Measurements from ENCODE around the gene IGSF9. TPM values are rescaled to one million over a fixed set of nuclear protein-coding genes. Genes with fewer than 3 reads are reported as not detected.

IGSF9 gene
- total and polyA plus RNA-seq, 4 donors = 0.14 to 21.3 (median 16.1) TPM

- no peak for TF ChIP-seq SP1 (IDR thresholded peaks at IDR 0.05)
- TF ChIP-seq FOXA1 (IDR thresholded peaks at IDR 0.05) = no peak
- no peak for TF ChIP-seq TAF1 (conservative IDR thresholded peaks at IDR 0.05)
- TF ChIP-seq RXRA (IDR thresholded peaks at IDR 0.05) = no peak
- TF ChIP-seq MAX (IDR thresholded peaks at IDR 0.05) = no peak
- no peak for TF ChIP-seq HNF4G (IDR thresholded peaks at IDR 0.05)
Observed at GRCh38 chr1:159962176-159962575, 16.8 kb upstream of the IGSF9 start (continued).

GRCh38 chr1:159961636-159962035, 16.2 kb upstream of the IGSF9 start:
- no peaks in the 10 kb centered on the region for H3K36me3 ChIP-seq (ENCODE audit: control insufficient read depth in 4 of 4, insufficient read depth in 3 of 4, low read depth in 1 of 4, low read length in 3 of 4)
- TF ChIP-seq JUND (IDR thresholded peaks at IDR 0.05) (no peak), ZBTB33 (IDR thresholded peaks at IDR 0.05) (no peak), YY1 (IDR thresholded peaks at IDR 0.05) (no peak), NR2F2 (IDR thresholded peaks at IDR 0.05) (no peak), ATF3 (IDR thresholded peaks at IDR 0.05) (no peak), CTCF (IDR thresholded peaks at IDR 0.05; ENCODE audit: low read depth, low read length, missing input control) (no peak), REST (IDR thresholded peaks at IDR 0.05) (no peak), RXRA (IDR thresholded peaks at IDR 0.05) (no peak), FOXA2 (IDR thresholded peaks at IDR 0.05) (no peak), HNF4G (IDR thresholded peaks at IDR 0.05) (no peak), SP1 (IDR thresholded peaks at IDR 0.05) (no peak), MAX (IDR thresholded peaks at IDR 0.05) (no peak), FOXA1 (IDR thresholded peaks at IDR 0.05) (no peak), HNF4A (conservative IDR thresholded peaks at IDR 0.05) (no peak), RAD21 (IDR thresholded peaks at IDR 0.05) (no peak)
- WGBS = 89% methylated on average over 15 of the region's 15 CpGs
- peaks cover 0 to 5% (median 2%) of the 10 kb centered on the region in 4 donors for H3K4me1 ChIP-seq (ENCODE audit: control insufficient read depth in 4 of 4, insufficient read depth in 4 of 4, low read length in 3 of 4)
- H3K4me3 ChIP-seq (ENCODE audit: low read depth in 1 of 3, low read length in 3 of 3) = no peak overlapping the region
- no peaks in the 10 kb centered on the region for H3K9me3 ChIP-seq (ENCODE audit: control insufficient read depth in 4 of 4, low read length in 3 of 4)
- no peak for DNase-seq (ENCODE audit: low spot score)
- H3K27me3 ChIP-seq (ENCODE audit: control insufficient read depth in 4 of 4, insufficient read depth in 4 of 4, low read length in 3 of 4) = no peaks in the 10 kb centered on the region
- no peak overlapping the region for H3K9ac ChIP-seq (ENCODE audit: low read depth in 1 of 2, low read length in 2 of 2)
- no peak overlapping the region for H3K27ac ChIP-seq (ENCODE audit: low read depth in 1 of 2, low read length in 2 of 2)
